ENCODE data around the gene PPP1R1C. TPM values are rescaled to one million over a fixed set of nuclear protein-coding genes. Genes with fewer than 3 reads are reported as not detected.

PPP1R1C gene
- total RNA-seq, 4 donors from 2014 or later: not detected

DNA sequence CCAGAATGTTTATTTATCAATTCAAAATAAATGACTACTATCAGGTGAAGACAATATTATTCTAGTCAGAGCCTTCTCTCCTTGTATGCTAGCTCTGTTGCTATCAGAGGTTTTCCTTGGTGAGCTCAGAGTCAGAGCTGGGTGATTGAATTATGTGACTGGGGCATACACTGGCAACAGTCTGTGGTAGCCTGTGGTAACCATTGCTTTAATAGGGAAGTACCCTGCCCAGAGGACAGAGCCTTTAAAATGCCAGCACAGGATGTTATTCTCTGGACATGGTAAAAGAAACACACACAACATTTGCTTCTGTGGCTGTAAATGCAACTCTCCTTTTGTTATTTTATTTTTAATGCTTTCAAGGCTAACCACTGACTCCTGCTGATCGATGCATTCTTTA is 124.7 kb downstream of the PPP1R1C start:
- Histone ChIP-seq H3K27ac (no peak overlapping the region), H3K4me1 (no peaks in the 10 kb centered on the region), H3K36me3 (no peaks in the 10 kb centered on the region), H3K27me3 (no peaks in the 10 kb centered on the region), H3K9me3 (no peaks in the 10 kb centered on the region), H3K4me3 (no peak overlapping the region)
- no peak for TF ChIP-seq POLR2A (IDR thresholded peaks at IDR 0.05)
- TF ChIP-seq, protein P1, sequence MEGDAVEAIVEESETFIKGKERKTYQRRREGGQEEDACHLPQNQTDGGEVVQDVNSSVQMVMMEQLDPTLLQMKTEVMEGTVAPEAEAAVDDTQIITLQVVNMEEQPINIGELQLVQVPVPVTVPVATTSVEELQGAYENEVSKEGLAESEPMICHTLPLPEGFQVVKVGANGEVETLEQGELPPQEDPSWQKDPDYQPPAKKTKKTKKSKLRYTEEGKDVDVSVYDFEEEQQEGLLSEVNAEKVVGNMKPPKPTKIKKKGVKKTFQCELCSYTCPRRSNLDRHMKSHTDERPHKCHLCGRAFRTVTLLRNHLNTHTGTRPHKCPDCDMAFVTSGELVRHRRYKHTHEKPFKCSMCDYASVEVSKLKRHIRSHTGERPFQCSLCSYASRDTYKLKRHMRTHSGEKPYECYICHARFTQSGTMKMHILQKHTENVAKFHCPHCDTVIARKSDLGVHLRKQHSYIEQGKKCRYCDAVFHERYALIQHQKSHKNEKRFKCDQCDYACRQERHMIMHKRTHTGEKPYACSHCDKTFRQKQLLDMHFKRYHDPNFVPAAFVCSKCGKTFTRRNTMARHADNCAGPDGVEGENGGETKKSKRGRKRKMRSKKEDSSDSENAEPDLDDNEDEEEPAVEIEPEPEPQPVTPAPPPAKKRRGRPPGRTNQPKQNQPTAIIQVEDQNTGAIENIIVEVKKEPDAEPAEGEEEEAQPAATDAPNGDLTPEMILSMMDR (IDR thresholded peaks at IDR 0.05): no peak
- no peak for DNase-seq

DNA sequence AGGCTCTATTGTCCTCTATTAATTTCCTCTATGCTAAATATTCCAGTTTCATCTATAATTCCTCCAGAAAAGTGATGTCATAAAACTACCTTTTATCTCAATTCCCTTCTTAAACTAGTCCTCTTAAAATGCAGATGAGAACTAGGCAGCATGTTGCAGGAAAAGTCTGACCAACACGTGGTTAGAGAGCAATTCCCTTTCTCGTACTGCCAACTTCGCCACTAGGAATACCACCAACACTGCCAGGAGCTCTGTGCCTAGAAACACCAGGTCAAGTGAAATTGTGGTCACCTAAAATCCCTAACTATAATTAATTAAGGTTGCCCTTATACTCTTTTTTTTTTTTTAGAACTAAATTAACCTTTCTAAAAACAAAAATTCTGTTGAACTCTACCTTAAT is 127.7 kb downstream of the PPP1R1C start:
- no peaks in the 10 kb centered on the region for H3K36me3 ChIP-seq
- no peak for DNase-seq
- H3K27ac ChIP-seq: no peak overlapping the region
- no peaks in the 10 kb centered on the region for H3K27me3 ChIP-seq
- H3K4me1 ChIP-seq: no peaks in the 10 kb centered on the region
- H3K4me3 ChIP-seq: no peak overlapping the region
- TF ChIP-seq POLR2A (IDR thresholded peaks at IDR 0.05): no peak
- no peaks in the 10 kb centered on the region for H3K9me3 ChIP-seq

DNA sequence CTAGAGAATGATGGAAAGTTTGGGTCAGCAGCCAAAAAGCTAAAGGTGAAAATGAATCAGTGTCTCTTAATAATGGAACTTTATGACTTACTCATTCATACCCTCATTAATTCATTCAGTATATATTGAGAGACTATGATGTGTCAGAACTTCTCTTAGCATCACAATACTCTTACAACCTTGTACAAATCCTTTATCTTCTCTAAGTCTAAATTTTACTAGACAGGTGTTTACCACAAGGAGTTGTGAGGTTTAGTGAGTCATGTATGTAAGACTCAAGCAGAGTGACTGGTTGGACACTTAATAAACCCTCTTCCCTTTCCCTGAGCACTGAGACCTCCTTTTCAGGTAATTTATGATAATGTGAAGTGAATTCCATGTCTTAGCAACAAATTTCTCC is 129.6 kb downstream of the PPP1R1C start:
- no peak for TF ChIP-seq POLR2A (IDR thresholded peaks at IDR 0.05)
- TF ChIP-seq, protein P1 (IDR thresholded peaks at IDR 0.05): no peak
- Histone ChIP-seq H3K9me3 (no peaks in the 10 kb centered on the region), H3K4me1 (no peaks in the 10 kb centered on the region), H3K4me3 (no peak overlapping the region), H3K27ac (no peak overlapping the region), H3K27me3 (no peaks in the 10 kb centered on the region), H3K36me3 (no peaks in the 10 kb centered on the region)
- DNase-seq: no peak

DNA sequence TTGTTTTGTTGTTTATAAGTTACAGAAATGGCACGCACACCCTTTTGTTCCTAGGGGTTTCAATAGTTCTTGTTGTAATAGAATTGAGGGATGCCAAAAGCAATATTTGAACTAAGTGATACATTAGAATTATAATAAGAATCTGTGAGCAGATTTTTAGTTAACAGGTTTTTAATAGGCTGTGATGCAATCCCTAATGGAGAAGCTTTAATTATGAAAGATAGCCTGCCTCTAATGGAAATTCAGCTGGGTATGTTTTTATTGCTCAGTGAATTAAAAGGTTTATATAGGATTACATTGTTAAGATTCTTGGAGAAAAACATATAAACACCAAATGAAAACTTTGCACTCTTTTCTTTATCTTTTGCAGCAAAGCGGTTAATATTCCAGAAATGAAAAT is 131.1 kb downstream of the PPP1R1C start:
- no peaks in the 10 kb centered on the region for H3K4me1 ChIP-seq
- H3K4me3 ChIP-seq: no peak overlapping the region
- no peaks in the 10 kb centered on the region for H3K27me3 ChIP-seq
- TF ChIP-seq POLR2A (IDR thresholded peaks at IDR 0.05): no peak
- TF ChIP-seq, protein P1 (IDR thresholded peaks at IDR 0.05): no peak
- H3K27ac ChIP-seq: no peak overlapping the region
- no peaks in the 10 kb centered on the region for H3K36me3 ChIP-seq
- DNase-seq: no peak
- no peaks in the 10 kb centered on the region for H3K9me3 ChIP-seq

DNA sequence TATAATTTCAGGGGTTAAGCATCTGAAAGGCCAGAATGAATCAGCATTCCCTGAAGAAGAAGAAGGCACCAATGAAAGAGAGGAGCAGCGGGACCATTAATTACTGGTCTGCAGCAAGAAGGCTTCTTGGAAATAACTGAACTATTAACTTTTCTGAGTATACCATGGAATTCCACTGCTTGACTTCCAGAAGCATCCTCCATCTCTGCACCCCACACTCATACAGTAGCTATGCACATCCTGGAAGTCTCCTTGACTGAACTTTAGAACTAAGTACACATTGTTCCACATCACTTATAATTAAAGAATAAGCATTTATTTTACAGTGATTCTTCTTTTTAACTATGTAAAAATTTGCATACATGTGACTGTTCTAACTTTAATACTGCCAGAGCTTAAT is 131.5 kb downstream of the PPP1R1C start:
- DNase-seq: no peak
- TF ChIP-seq, protein P1 (IDR thresholded peaks at IDR 0.05): no peak
- TF ChIP-seq POLR2A (IDR thresholded peaks at IDR 0.05): no peak
- Histone ChIP-seq H3K4me1 (no peaks in the 10 kb centered on the region), H3K27me3 (no peaks in the 10 kb centered on the region), H3K36me3 (no peaks in the 10 kb centered on the region), H3K4me3 (no peak overlapping the region), H3K27ac (no peak overlapping the region), H3K9me3 (no peaks in the 10 kb centered on the region)

DNA sequence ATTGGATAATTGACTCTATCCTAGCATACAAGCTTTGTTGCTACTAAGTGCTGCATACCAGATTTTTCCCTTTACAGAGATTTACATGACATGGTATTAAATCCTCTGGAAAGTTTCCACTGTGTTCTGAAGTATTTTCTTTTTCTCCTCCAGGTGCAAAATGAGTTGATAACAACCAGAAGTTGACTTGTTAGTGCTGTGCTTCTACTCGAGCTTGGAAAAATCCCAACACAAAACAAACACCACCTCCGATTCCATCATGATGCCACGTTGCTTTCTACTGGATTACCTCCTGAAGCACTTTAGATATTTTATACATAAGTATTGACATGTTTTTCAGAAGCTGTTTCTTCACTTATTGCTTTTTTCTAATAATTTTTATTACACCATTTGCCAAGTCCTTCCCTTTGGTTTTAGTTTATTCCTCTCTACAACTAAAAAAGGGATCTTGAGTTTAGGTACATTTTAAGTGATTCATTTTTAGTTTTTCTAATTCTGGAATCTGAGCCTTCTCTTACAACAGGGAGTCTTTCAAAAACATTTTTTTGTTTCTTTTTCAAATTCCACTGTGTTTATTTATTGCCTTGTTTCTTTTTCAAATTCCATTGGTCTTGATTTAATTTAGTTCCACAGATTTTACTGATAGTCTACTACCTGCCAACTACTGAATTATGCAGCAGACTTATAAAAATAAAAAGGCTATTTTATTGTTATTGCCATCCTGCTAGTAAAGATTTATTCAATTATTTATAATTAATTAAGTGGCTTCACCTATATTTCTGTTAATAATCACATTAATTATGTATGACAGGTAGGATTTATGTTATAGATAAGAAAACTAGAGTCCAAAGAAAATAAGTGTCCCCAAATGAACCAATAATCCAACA is 143.4 kb downstream of the PPP1R1C start:
- no peak for DNase-seq
- no peaks in the 10 kb centered on the region for H3K27me3 ChIP-seq
- TF ChIP-seq POLR2A (IDR thresholded peaks at IDR 0.05): no peak
- TF ChIP-seq, protein P1 (IDR thresholded peaks at IDR 0.05): no peak
- H3K4me3 ChIP-seq: no peak overlapping the region
- no peaks in the 10 kb centered on the region for H3K36me3 ChIP-seq
- no peaks in the 10 kb centered on the region for H3K9me3 ChIP-seq
- H3K27ac ChIP-seq: no peak overlapping the region
- H3K4me1 ChIP-seq: no peaks in the 10 kb centered on the region
